ENCODE measurements around the gene NFE2L2.
"Not testable (repeated sequence)": the region's sequence is repeated elsewhere in the genome, so short reads cannot be mapped to it uniquely, and the experiment has no call there.

The NFE2L2 gene

GRCh38 chr2:177211576-177212105, 52.9 kb downstream of the NFE2L2 start:
- DNase-seq (ENCODE audit: low read depth, low spot score), result no peak
- in situ Hi-C loops (cut with HindIII; ENCODE audit: low sequenced_read_pairs), result no loop called here
- TF ChIP-seq, protein P1, sequence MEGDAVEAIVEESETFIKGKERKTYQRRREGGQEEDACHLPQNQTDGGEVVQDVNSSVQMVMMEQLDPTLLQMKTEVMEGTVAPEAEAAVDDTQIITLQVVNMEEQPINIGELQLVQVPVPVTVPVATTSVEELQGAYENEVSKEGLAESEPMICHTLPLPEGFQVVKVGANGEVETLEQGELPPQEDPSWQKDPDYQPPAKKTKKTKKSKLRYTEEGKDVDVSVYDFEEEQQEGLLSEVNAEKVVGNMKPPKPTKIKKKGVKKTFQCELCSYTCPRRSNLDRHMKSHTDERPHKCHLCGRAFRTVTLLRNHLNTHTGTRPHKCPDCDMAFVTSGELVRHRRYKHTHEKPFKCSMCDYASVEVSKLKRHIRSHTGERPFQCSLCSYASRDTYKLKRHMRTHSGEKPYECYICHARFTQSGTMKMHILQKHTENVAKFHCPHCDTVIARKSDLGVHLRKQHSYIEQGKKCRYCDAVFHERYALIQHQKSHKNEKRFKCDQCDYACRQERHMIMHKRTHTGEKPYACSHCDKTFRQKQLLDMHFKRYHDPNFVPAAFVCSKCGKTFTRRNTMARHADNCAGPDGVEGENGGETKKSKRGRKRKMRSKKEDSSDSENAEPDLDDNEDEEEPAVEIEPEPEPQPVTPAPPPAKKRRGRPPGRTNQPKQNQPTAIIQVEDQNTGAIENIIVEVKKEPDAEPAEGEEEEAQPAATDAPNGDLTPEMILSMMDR (IDR thresholded peaks at IDR 0.05; ENCODE audit: low read depth, low read length), result no peak
- peak overlapping the region; percentile 70 for H3K4me3 ChIP-seq (ENCODE audit: low read depth, low read length)

DNA sequence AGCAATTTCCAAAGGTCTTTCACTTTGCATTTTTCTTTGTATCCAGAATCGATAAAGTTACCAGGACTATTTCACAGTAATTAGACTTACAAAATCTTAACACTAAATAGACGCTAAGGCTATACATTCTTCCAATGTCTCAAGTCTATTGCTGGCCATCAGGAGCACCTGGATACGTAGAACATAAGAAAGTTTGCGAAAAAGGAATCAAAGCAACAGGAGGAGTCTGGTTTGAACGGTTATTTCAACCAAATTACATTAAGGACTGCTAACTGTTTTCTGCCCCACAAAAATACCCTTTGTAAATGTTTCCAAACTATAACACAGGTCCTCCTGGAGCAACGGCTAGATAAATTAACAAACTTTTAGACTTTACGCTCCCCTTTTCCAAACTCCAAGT, 53.4 kb downstream of the NFE2L2 start:
- peak overlapping the region; percentile 70 for H3K4me3 ChIP-seq (ENCODE audit: low read depth, low read length)
- TF ChIP-seq, protein P1 (IDR thresholded peaks at IDR 0.05; ENCODE audit: low read depth, low read length), result no peak
- DNase-seq (ENCODE audit: low read depth, low spot score), result no peak
- in situ Hi-C loops (cut with HindIII; ENCODE audit: low sequenced_read_pairs), result no loop called here

GRCh38 chr2:177207101-177207500, 57.4 kb downstream of the NFE2L2 start:
- DNase-seq (ENCODE audit: low read depth, low spot score), result no peak
- H3K4me3 ChIP-seq (ENCODE audit: low read depth, low read length), result no peak overlapping the region
- in situ Hi-C loops (cut with HindIII; ENCODE audit: low sequenced_read_pairs), result no loop called here
- TF ChIP-seq, protein P1 (IDR thresholded peaks at IDR 0.05; ENCODE audit: low read depth, low read length), result no peak

GRCh38 chr2:177204417-177204816, 60.1 kb downstream of the NFE2L2 start:
- DNase-seq (ENCODE audit: low read depth, low spot score), result no peak
- in situ Hi-C loops (cut with HindIII; ENCODE audit: low sequenced_read_pairs), result no loop called here
- TF ChIP-seq, protein P1 (IDR thresholded peaks at IDR 0.05; ENCODE audit: low read depth, low read length), result no peak
- no peak overlapping the region for H3K4me3 ChIP-seq (ENCODE audit: low read depth, low read length)

DNA sequence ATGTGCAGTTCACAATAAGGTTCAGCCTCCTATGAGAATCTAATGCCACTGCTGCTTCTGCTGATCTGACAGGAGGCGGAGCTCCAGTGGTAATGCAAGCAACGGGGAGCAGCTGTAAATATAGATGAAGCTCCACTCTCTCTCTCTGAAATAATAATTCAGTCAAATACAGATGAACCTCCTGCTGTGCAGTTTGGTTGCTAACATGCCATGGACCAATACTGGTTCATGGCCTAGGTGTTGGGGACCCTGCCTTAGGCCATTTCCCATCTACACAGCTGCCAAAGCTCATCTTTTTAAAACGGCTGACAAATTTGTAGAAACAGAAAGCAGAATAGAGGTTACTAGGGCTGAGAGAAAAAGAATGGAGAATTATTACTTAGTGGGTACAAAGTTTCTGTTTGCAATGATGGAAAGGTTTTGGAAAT, 62.6 kb downstream of the NFE2L2 start:
- no peak overlapping the region for H3K4me3 ChIP-seq (ENCODE audit: low read depth, low read length)
- TF ChIP-seq, protein P1 (IDR thresholded peaks at IDR 0.05; ENCODE audit: low read depth, low read length), result no peak
- DNase-seq (ENCODE audit: low read depth, low spot score), result no peak
- in situ Hi-C loops (cut with HindIII; ENCODE audit: low sequenced_read_pairs), result no loop called here

DNA sequence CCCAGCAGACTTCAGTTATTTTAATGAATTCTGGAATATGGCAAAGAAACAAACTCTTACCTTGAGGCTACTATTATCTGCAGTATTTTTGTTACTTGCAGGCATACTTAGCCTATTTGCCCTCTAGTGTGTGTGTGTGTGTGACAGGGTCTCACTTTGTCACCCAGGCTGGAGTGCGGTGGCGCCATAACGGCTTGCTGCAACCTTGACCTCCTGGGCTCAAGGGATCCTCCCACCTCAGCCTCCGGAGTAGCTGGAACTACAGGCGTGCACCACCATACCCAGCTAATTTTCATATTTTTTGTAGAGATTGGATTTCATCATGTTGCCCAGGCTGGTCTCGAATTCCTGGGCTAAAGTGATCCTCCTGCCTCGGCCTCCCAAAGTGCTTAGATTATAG, 64.1 kb downstream of the NFE2L2 start:
- DNase-seq (ENCODE audit: low read depth, low spot score); H3K4me3 ChIP-seq (ENCODE audit: low read depth, low read length); in situ Hi-C loops (cut with HindIII; ENCODE audit: low sequenced_read_pairs): not testable (repeated sequence)

DNA sequence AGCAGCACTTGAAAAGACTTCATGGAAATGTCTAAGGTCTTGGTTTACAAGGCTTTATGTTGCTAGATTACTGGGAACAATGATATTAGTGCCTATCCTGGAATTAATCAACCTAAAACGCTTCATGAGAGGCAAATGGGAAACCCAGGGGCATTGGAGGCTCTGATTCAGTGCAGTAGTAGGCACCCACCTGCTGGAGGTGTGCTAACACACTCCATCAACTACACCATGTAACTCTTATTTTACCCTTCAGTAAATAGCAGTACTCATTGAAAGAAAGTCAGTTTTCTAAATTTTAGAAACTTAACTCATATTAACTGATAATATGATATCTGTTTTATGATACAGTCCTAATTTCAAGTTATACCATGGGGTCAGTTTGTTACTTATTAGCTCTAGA, 69.3 kb downstream of the NFE2L2 start:
- in situ Hi-C loops (cut with HindIII; ENCODE audit: low sequenced_read_pairs), result no loop called here
- TF ChIP-seq, protein P1 (IDR thresholded peaks at IDR 0.05; ENCODE audit: low read depth, low read length), result no peak
- DNase-seq (ENCODE audit: low read depth, low spot score), result no peak
- H3K4me3 ChIP-seq (ENCODE audit: low read depth, low read length), result no peak overlapping the region

All from astrocyte of the spinal cord (primary cell).